Lung (tissue), 12 donors: ENCODE measurements around the gene ADCY1. TPM values are rescaled to one million over a fixed set of nuclear protein-coding genes. Genes with fewer than 3 reads are reported as not detected.

Experiments used
- ATAC-seq: fragments of 200-7000 bp; cut with Tn5 transposase; one replicate; pipeline ENCODE4 v1.9.1; 2020; ENCODE audit warnings: moderate number of reproducible peaks; ENCODE audit not compliant: insufficient read depth, low FRiP score
- DNase-seq, 3 donors: peaks; one replicate each; pipeline ENCODE4 v3.0.0-alpha.2; 2013 to 2017
- H3K27ac ChIP-seq, 2 donors: one replicate each; pipeline ENCODE4 v1.5.1; 2013; ENCODE audit warnings: mild to moderate bottlenecking in 2 of 2, moderate library complexity in 2 of 2, control low read depth in 1 of 2, inconsistent platforms in 1 of 2, low read depth in 1 of 2, low read length in 1 of 2
- H3K27me3 ChIP-seq, 3 donors: one replicate each; pipeline ENCODE4 v1.5.1; 2013; ENCODE audit warnings: low read length in 2 of 3; ENCODE audit not compliant: control insufficient read depth in 3 of 3, insufficient read depth in 3 of 3
- H3K36me3 ChIP-seq, 4 donors: one replicate each; pipeline ENCODE4 v1.5.1; 2013; ENCODE audit warnings: low read length in 4 of 4, mild to moderate bottlenecking in 1 of 4, moderate library complexity in 1 of 4; ENCODE audit not compliant: control insufficient read depth in 4 of 4, insufficient read depth in 4 of 4
- H3K4me1 ChIP-seq, 5 donors: one replicate each; pipeline ENCODE4 v1.5.1; 2013; ENCODE audit warnings: low read length in 5 of 5, mild to moderate bottlenecking in 2 of 5, moderate library complexity in 1 of 5; ENCODE audit not compliant: control insufficient read depth in 5 of 5, insufficient read depth in 5 of 5
- H3K4me3 ChIP-seq: one replicate; pipeline ENCODE4 v1.5.1; 2013; ENCODE audit warnings: mild to moderate bottlenecking, control low read depth, moderate library complexity
- H3K9ac ChIP-seq, 2 donors: one replicate each; pipeline ENCODE4 v1.5.1; 2013; ENCODE audit warnings: low read length in 2 of 2, control low read depth in 1 of 2; ENCODE audit not compliant: insufficient read depth in 1 of 2
- H3K9me3 ChIP-seq, 4 donors: one replicate each; pipeline ENCODE4 v1.5.1; 2013; ENCODE audit warnings: low read length in 3 of 4, mild to moderate bottlenecking in 1 of 4, moderate library complexity in 1 of 4; ENCODE audit not compliant: control insufficient read depth in 4 of 4, insufficient read depth in 3 of 4
- CTCF ChIP-seq: IDR thresholded peaks from 2 replicates; pipeline ENCODE4 v1.5.1; 2012; ENCODE audit warnings: mild to moderate bottlenecking; ENCODE audit errors: control extremely low read depth, extremely low read depth
- WGBS, 2 donors: extraction: QIAGEN DNeasy Blood & Tissue Kit; methylation state at CpG; one replicate each; pipeline ENCODE4 v1.1.7; 2013; 5-methylcytosine and 5-hydroxymethylcytosine counted together
- polyA plus RNA-seq, 2 donors: library from polyadenylated mRNA; stranded (reverse); fragments of 200-250 nt; gene quantifications; one replicate each; pipeline ENCODE4 v1.2.1, GENCODE V29; 2013
- total RNA-seq, 2 donors: library from RNA; depleted of rRNA in 1 of 2; stranded (reverse); fragments of >200 nt in 1 of 2; gene quantifications; one replicate each; pipeline ENCODE4 v1.2.1, GENCODE V29; 2014 to 2021
- donor health status: control.
- donor health status: control.
- donor health status: Bipolar disorder and iron deficiency.
- donor health status: healthy.
- donor health status: DM: yes; HTN: yes; CAD: no.

Gene ADCY1
- total and polyA plus RNA-seq, 4 donors = 0.14 to 1.8 (median 0.28) TPM

DNA sequence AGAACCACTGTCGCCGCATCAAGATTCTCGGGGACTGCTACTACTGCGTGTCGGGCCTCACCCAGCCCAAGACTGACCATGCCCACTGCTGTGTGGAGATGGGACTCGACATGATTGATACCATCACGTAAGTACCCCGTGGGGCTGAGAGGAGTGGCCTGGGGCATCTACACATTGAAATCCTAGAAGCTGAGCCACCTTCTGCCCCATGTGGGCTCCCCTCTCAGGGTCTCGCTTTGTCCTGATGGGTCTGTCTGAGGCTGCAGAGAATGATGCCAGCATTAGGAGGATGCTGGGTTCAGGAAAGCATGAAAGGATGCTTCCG lies 74.5 kb downstream of the ADCY1 start:
- H3K4me3 ChIP-seq = no peak overlapping the region
- DNase-seq (no peak), ATAC-seq (no peak)
- no peaks in the 10 kb centered on the region for H3K9me3 ChIP-seq
- H3K4me1 ChIP-seq = peaks cover 0 to 17% (median 0%) of the 10 kb centered on the region in 5 donors
- H3K36me3 ChIP-seq = no peaks in the 10 kb centered on the region
- H3K27me3 ChIP-seq = no peaks in the 10 kb centered on the region
- no peak overlapping the region for H3K9ac ChIP-seq
- TF ChIP-seq CTCF = no peak
- 94 to 98% methylated on average over 10 of the region's 10 CpGs for WGBS, 2 donors
- no peak overlapping the region for H3K27ac ChIP-seq

DNA sequence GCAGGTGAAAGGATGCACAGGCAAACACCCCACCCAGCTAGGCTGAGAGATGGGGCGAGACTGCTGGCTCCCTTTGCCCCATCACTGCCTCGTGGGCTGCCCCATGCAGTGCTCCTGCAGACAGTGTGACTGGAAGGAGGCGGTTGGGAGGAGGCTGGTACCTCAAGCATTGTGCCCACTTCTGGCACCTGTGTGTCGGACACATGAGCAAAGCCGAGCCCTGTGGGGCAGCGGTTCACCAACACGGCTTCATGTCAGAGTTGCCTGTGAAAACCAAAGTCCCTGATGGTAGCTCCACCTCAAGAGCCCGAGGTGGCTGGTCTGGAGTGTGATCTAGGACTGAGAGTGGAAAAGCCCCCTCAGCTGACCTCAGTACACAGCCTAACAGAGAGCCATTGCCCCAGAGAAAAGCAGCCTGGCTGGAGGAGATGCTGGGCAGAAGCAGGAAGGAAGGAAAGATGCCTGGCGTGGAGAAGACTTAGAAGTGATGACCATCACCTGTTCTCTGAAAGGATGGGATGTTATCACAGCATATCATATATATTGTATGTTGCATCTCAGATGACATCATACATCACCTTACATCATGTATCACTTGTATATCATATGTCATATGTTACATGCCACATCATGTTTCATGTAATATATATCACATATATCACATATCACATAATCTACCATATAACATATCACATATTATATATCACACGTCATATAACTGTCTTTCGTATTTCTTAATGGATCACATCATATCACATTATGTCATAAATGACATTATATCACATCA lies 75.6 kb downstream of the ADCY1 start:
- no peak for ATAC-seq
- H3K36me3 ChIP-seq = no peaks in the 10 kb centered on the region
- H3K4me3 ChIP-seq = no peak overlapping the region
- 94 to 95% methylated on average over 11 of the region's 11 CpGs for WGBS, 2 donors
- H3K27me3 ChIP-seq = no peaks in the 10 kb centered on the region
- no peaks in the 10 kb centered on the region for H3K9me3 ChIP-seq
- peaks cover 0 to 17% (median 0%) of the 10 kb centered on the region in 5 donors for H3K4me1 ChIP-seq
- no peak for DNase-seq
- no peak for TF ChIP-seq CTCF
- H3K9ac ChIP-seq = no peak overlapping the region
- H3K27ac ChIP-seq = no peak overlapping the region

GRCh38 chr7:45650404-45651394 lies 76.5 kb downstream of the ADCY1 start:
- ATAC-seq (no peak), DNase-seq (no peak)
- H3K4me3 ChIP-seq = no peak overlapping the region
- H3K27ac ChIP-seq = no peak overlapping the region
- H3K4me1 ChIP-seq = peaks cover 0 to 17% (median 0%) of the 10 kb centered on the region in 5 donors
- no peaks in the 10 kb centered on the region for H3K36me3 ChIP-seq
- no peaks in the 10 kb centered on the region for H3K9me3 ChIP-seq
- H3K27me3 ChIP-seq = no peaks in the 10 kb centered on the region
- no peak for TF ChIP-seq CTCF
- no peak overlapping the region for H3K9ac ChIP-seq
- WGBS, 2 donors = 57 to 61% methylated on average over 13 of the region's 13 CpGs
